H9 (cell line): Measurements from ENCODE around the gene CCNI2. TPM values are rescaled to one million over a fixed set of nuclear protein-coding genes. Genes with fewer than 3 reads are reported as not detected.

Experiments
- DNase-seq: peaks from one replicate; pipeline ENCODE4 v3.0.0-alpha.2; 2017
- H2AFZ ChIP-seq: one replicate; pipeline ENCODE4 v1.6.1; 2013; ENCODE audit warnings: mild to moderate bottlenecking, low read length, control low read depth, moderate library complexity
- H2AK5ac ChIP-seq: 2 replicates; pipeline ENCODE4 v1.6.1; 2013; ENCODE audit warnings: low read length, control low read depth, mixed read lengths; ENCODE audit not compliant: insufficient read length
- H2BK120ac ChIP-seq: one replicate; pipeline ENCODE4 v1.6.1; 2013; ENCODE audit warnings: low read depth, mild to moderate bottlenecking, low read length, control low read depth, inconsistent platforms; ENCODE audit not compliant: poor library complexity, severe bottlenecking
- H2BK12ac ChIP-seq: 2 replicates; pipeline ENCODE4 v1.6.1; 2013; ENCODE audit warnings: low read length, control low read depth, mixed read lengths, low read depth; ENCODE audit not compliant: insufficient read length
- H2BK15ac ChIP-seq: 2 replicates; pipeline ENCODE4 v1.6.1; 2013; ENCODE audit warnings: low read depth, low read length, control low read depth
- H2BK20ac ChIP-seq: one replicate; pipeline ENCODE4 v1.6.1; 2013; ENCODE audit warnings: low read depth, mild to moderate bottlenecking, low read length, control low read depth, inconsistent platforms; ENCODE audit not compliant: poor library complexity, severe bottlenecking
- H2BK5ac ChIP-seq: 2 replicates; pipeline ENCODE4 v1.6.1; 2013; ENCODE audit warnings: low read length, control low read depth, mixed read lengths; ENCODE audit not compliant: insufficient read length
- H3K14ac ChIP-seq: 2 replicates; pipeline ENCODE4 v1.6.1; 2013; ENCODE audit warnings: low read length, control low read depth; ENCODE audit not compliant: insufficient read depth
- H3K18ac ChIP-seq: 2 replicates; pipeline ENCODE4 v1.6.1; 2013; ENCODE audit warnings: low read depth, mild to moderate bottlenecking, mixed read lengths, low read length, control low read depth; ENCODE audit not compliant: insufficient read length
- H3K23ac ChIP-seq: 2 replicates; pipeline ENCODE4 v1.6.1; 2013; ENCODE audit warnings: low read length, control low read depth, mixed read lengths, low read depth; ENCODE audit not compliant: insufficient read length
- H3K23me2 ChIP-seq: 2 replicates; pipeline ENCODE4 v1.6.1; 2013; ENCODE audit warnings: low read depth, mild to moderate bottlenecking, mixed read lengths, low read length, control low read depth; ENCODE audit not compliant: insufficient read length, poor library complexity, severe bottlenecking
- H3K27ac ChIP-seq: 2 replicates; pipeline ENCODE4 v1.5.1; 2013; ENCODE audit warnings: low read length, control low read depth, mixed read lengths, low read depth; ENCODE audit not compliant: insufficient read length
- H3K27me3 ChIP-seq: 2 replicates; pipeline ENCODE4 v1.6.1; 2013; ENCODE audit warnings: low read length, control low read depth, inconsistent platforms; ENCODE audit not compliant: insufficient read depth
- H3K4ac ChIP-seq: 2 replicates; pipeline ENCODE4 v1.6.1; 2013; ENCODE audit warnings: low read depth, mild to moderate bottlenecking, control low read depth, inconsistent platforms, low read length, moderate library complexity
- H3K4me1 ChIP-seq: 2 replicates; pipeline ENCODE4 v1.6.1; 2013; ENCODE audit warnings: low read length, control low read depth, inconsistent platforms; ENCODE audit not compliant: insufficient read depth
- H3K4me2 ChIP-seq: 2 replicates; pipeline ENCODE4 v1.6.1; 2013; ENCODE audit warnings: low read length, control low read depth, mixed read lengths; ENCODE audit not compliant: insufficient read length, insufficient read depth
- H3K56ac ChIP-seq: 2 replicates; pipeline ENCODE4 v1.6.1; 2013; ENCODE audit warnings: low read depth, mild to moderate bottlenecking, mixed read lengths, low read length, control low read depth; ENCODE audit not compliant: insufficient read length
- H3K79me1 ChIP-seq: 2 replicates; pipeline ENCODE4 v1.6.1; 2013; ENCODE audit warnings: low read depth, mild to moderate bottlenecking, moderate library complexity, low read length, control low read depth, inconsistent platforms; ENCODE audit not compliant: insufficient read depth, poor library complexity, severe bottlenecking
- H3K79me2 ChIP-seq: 2 replicates; pipeline ENCODE4 v1.6.1; 2013; ENCODE audit warnings: low read length, control low read depth, inconsistent platforms; ENCODE audit not compliant: insufficient read depth
- H3K9ac ChIP-seq: 2 replicates; pipeline ENCODE4 v1.6.1; 2013; ENCODE audit warnings: low read length, control low read depth, mixed read lengths; ENCODE audit not compliant: insufficient read length; ENCODE audit errors: extremely low read depth
- H3K9me3 ChIP-seq: one replicate; pipeline ENCODE4 v1.6.1; 2013; ENCODE audit warnings: low read depth, low read length, inconsistent platforms; ENCODE audit not compliant: control insufficient read depth
- H3T11ph ChIP-seq: one replicate; pipeline ENCODE4 v1.6.1; 2013; ENCODE audit warnings: mild to moderate bottlenecking, low read length, control low read depth, inconsistent platforms
- H4K20me1 ChIP-seq: one replicate; pipeline ENCODE4 v1.6.1; 2013; ENCODE audit not compliant: control insufficient read depth, insufficient read length, insufficient read depth
- H4K5ac ChIP-seq: 2 replicates; pipeline ENCODE4 v1.6.1; 2013; ENCODE audit warnings: low read depth, mild to moderate bottlenecking, mixed read lengths, low read length, control low read depth; ENCODE audit not compliant: insufficient read length
- H4K8ac ChIP-seq: replicated peaks from 2 replicates; pipeline ENCODE4 v1.6.1; 2013; ENCODE audit warnings: low read length, control low read depth, mixed read lengths, low read depth; ENCODE audit not compliant: insufficient read length
- H4K91ac ChIP-seq: 2 replicates; pipeline ENCODE4 v1.6.1; 2013; ENCODE audit warnings: low read depth, mild to moderate bottlenecking, moderate library complexity, mixed read lengths, low read length, control low read depth; ENCODE audit not compliant: insufficient read length
- H3K27ac Mint-ChIP-seq, 3 experiments: 2 replicates in 2 of 3; 3 replicates in 1 of 3; pipeline ENCODE4 v1.8.0; 2020 to 2021; ENCODE audit warnings: mixed read lengths in 3 of 3, mild to moderate bottlenecking in 1 of 3, moderate library complexity in 1 of 3
- H3K27me3 Mint-ChIP-seq: 2 replicates; pipeline ENCODE4 v1.8.0; 2021; ENCODE audit warnings: low read depth, mild to moderate bottlenecking, moderate library complexity, mixed read lengths
- H3K36me3 Mint-ChIP-seq, 3 experiments: 2 replicates in 2 of 3; 3 replicates in 1 of 3; pipeline ENCODE4 v1.8.0; 2020 to 2021; ENCODE audit warnings: low read depth in 3 of 3, mixed read lengths in 3 of 3; ENCODE audit not compliant: insufficient read depth in 1 of 3
- H3K4me1 Mint-ChIP-seq, 2 experiments: 2 replicates each; pipeline ENCODE4 v1.8.0; 2020; ENCODE audit warnings: mixed read lengths in 2 of 2
- H3K4me3 Mint-ChIP-seq, 2 experiments: 2 replicates in 1 of 2; 3 replicates in 1 of 2; pipeline ENCODE4 v1.8.0; 2020 to 2021; ENCODE audit warnings: mild to moderate bottlenecking in 2 of 2, mixed read lengths in 2 of 2, moderate library complexity in 1 of 2
- H3K9me3 Mint-ChIP-seq, 2 experiments: 2 replicates in 1 of 2; 3 replicates in 1 of 2; pipeline ENCODE4 v1.8.0; 2020; ENCODE audit warnings: mild to moderate bottlenecking in 2 of 2, mixed read lengths in 2 of 2, moderate library complexity in 1 of 2
- CTCF ChIP-seq: fragments of 200-600 bp; sonication (generic); conservative IDR thresholded peaks from 3 replicates; pipeline ENCODE4 v1.8.0; 2021; ENCODE audit warnings: antibody characterized with exemption, mild to moderate bottlenecking
- WGBS: extraction: QIAGEN DNeasy Blood & Tissue Kit; methylation state at CpG from one replicate; pipeline ENCODE4 v1.1.7; 2013; ENCODE audit warnings: missing lambda C conversion rate, low lambda C conversion rate, mixed read lengths; ENCODE audit not compliant: insufficient read length; ENCODE audit errors: extremely low coverage; 5-methylcytosine and 5-hydroxymethylcytosine counted together
- total RNA-seq: library from RNA; stranded (reverse); gene quantifications from 2 replicates; pipeline ENCODE4 v1.2.1, GENCODE V29; 2021

Gene CCNI2
- total RNA-seq, 1 experiment from 2014 or later, result 0.57 TPM

GRCh38 chr5:132736853-132737833 lies 10.1 kb upstream of the CCNI2 start, which contains the start of gene KIF3A:
KIF3A (minus strand) TSS chr5:132737546; CDS start chr5:132737419, 127 bp downstream.
- Histone ChIP-seq H3K56ac (no peak within 1 kb of the TSS), H3K79me2 (no peaks in the 10 kb centered on the region), H3K4me2 (peak within 1 kb of the TSS; percentile 77), H2BK5ac (no peak within 1 kb of the TSS), H4K5ac (no peak within 1 kb of the TSS), H3T11ph (no peak within 1 kb of the TSS), H2BK20ac (no peak within 1 kb of the TSS), H2BK120ac (no peak within 1 kb of the TSS), H3K9me3 (no peaks in the 10 kb centered on the region), H4K20me1 (no peaks in the 10 kb centered on the region), H3K23me2 (no peaks in the 10 kb centered on the region), H3K4me1 (no peaks in the 10 kb centered on the region), H4K8ac (no peak within 1 kb of the TSS), H3K27me3 (no peaks in the 10 kb centered on the region), H3K9ac (no peak within 1 kb of the TSS), H3K14ac (no peak within 1 kb of the TSS), H2BK12ac (no peak within 1 kb of the TSS), H3K79me1 (no peaks in the 10 kb centered on the region), H2AFZ (no peak within 1 kb of the TSS), H3K4ac (no peak within 1 kb of the TSS), H3K27ac (no peak within 1 kb of the TSS), H3K18ac (no peak within 1 kb of the TSS), H4K91ac (no peak within 1 kb of the TSS), H3K23ac (no peak within 1 kb of the TSS), H2AK5ac (no peak within 1 kb of the TSS), H2BK15ac (no peak within 1 kb of the TSS)
- Mint-ChIP-seq H3K36me3 (peaks cover 0 to 5% (median 4%) of the 10 kb centered on the region in 3 experiments; a peak in 3 of 7 replicates), H3K4me1 (peaks cover 7 to 15% of the 10 kb centered on the region in 2 experiments), H3K27me3 (peaks cover 13% of the 10 kb centered on the region), H3K27ac (no peak within 1 kb of the TSS), H3K4me3 (peak within 1 kb of the TSS; percentile 79 to 87), H3K9me3 (peaks cover 0 to 3% of the 10 kb centered on the region in 2 experiments; a peak in 1 of 5 replicates)
- no peak; the same call in 2 of the 3 replicates for TF ChIP-seq CTCF
- DNase-seq, result peak; percentile 99
- WGBS, result no CpG with 5 or more reads among the region's 81 CpGs
